ENCODE data around the gene HOXA1. TPM values are rescaled to one million over a fixed set of nuclear protein-coding genes. Genes with fewer than 3 reads are reported as not detected.

The HOXA1 gene
- total RNA-seq, 2 experiments from 2014 or later = 0.14 to 0.22 TPM

GRCh38 chr7:27112955-27113949 lies 17.5 kb upstream of the HOXA1 start:
- TF ChIP-seq CTCF (IDR thresholded peaks at IDR 0.05) = no peak
- DNase-seq (no peak), ATAC-seq (ENCODE audit: poor library complexity) (no peak)
- Histone ChIP-seq H3K36me3 (ENCODE audit: insufficient read depth, low read length) (no peaks in the 10 kb centered on the region), H3K9me3 (ENCODE audit: control insufficient read depth in 1 of 2, insufficient read depth in 1 of 2, low read length in 2 of 2) (peaks cover 0 to 18% of the 10 kb centered on the region in 2 experiments), H3K4me3 (ENCODE audit: low read length) (no peak overlapping the region), H3K27ac (ENCODE audit: low read depth in 1 of 2, low read length in 2 of 2) (no peak overlapping the region), H3K4me1 (ENCODE audit: insufficient read depth, low read length) (no peaks in the 10 kb centered on the region), H3K27me3 (ENCODE audit: control insufficient read depth in 1 of 2, insufficient read depth in 2 of 2, low read length in 2 of 2) (peaks cover 5% of the 10 kb centered on the region in 2 experiments)
- Mint-ChIP-seq H3K27ac (no peak overlapping the region), H3K27me3 (peaks cover 36% of the 10 kb centered on the region), H3K36me3 (ENCODE audit: low read depth) (no peaks in the 10 kb centered on the region), H3K4me3 (no peak overlapping the region), H3K9me3 (no peaks in the 10 kb centered on the region), H3K4me1 (ENCODE audit: low read depth) (no peaks in the 10 kb centered on the region)
- ChIA-PET CTCF (no interaction called here), POLR2A (no interaction called here)
- intact Hi-C loops (cut with DNase I, micrococcal nuclease) = no loop called here

DNA sequence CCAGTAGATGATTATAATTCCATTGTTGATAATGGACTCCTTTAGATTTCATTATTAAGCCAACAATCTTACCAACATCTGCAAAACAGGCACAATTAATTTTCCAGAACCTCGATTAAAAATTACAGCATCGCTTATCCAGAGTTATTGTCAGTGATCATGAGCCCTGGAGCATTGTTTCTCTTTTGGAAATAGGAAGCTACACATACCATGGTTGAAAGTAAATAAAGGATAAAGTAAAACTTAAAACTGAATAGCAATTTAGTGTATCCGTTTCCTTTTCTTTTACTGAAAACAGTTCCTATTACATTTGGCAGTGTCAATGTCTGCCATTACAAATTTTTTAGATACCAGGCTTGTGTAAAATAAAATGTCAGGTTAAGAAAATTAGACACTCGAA lies 16.6 kb upstream of the HOXA1 start:
- CTCF ChIA-PET = no interaction called here
- Mint-ChIP-seq H3K27me3 (peaks cover 36% of the 10 kb centered on the region), H3K27ac (no peak overlapping the region), H3K4me3 (no peak overlapping the region), H3K36me3 (ENCODE audit: low read depth) (no peaks in the 10 kb centered on the region), H3K4me1 (ENCODE audit: low read depth) (no peaks in the 10 kb centered on the region), H3K9me3 (no peaks in the 10 kb centered on the region)
- ATAC-seq (ENCODE audit: poor library complexity) (no peak), DNase-seq (no peak)
- Histone ChIP-seq H3K27ac (ENCODE audit: low read depth in 1 of 2, low read length in 2 of 2) (no peak overlapping the region), H3K4me3 (ENCODE audit: low read length) (no peak overlapping the region), H3K27me3 (ENCODE audit: control insufficient read depth in 1 of 2, insufficient read depth in 2 of 2, low read length in 2 of 2) (peaks cover 3 to 5% of the 10 kb centered on the region in 2 experiments), H3K4me1 (ENCODE audit: insufficient read depth, low read length) (no peaks in the 10 kb centered on the region), H3K9me3 (ENCODE audit: control insufficient read depth in 1 of 2, insufficient read depth in 1 of 2, low read length in 2 of 2) (peaks cover 0 to 18% of the 10 kb centered on the region in 2 experiments), H3K36me3 (ENCODE audit: insufficient read depth, low read length) (no peaks in the 10 kb centered on the region)
- TF ChIP-seq CTCF (IDR thresholded peaks at IDR 0.05) = no peak
- intact Hi-C loops (cut with DNase I, micrococcal nuclease) = no loop called here
- POLR2A ChIA-PET = no interaction called here

DNA sequence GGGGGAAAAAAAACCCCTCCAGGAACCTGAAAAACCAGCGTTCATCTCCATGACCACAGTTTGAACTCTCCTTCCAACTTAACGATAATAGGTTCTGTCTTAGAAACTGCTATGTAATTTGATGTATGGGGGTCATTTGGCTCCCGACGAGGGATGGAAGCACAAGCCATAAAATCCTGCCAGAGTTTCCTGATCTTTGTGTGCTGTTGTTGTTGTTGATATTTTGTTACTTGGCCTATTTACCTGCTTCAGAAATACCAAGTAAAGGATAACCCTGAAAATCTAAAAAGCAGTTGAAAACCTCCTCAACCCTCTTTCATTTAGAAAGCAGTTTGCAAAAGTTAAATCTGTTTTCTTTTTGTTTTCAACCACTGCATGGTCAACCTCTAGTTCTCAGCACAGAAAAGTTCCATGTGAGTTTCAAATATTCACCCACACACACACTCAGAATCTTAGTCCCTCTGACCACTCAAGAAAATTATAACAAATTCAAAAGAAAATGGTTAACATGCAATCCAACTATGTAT lies 16.0 kb upstream of the HOXA1 start:
- no peaks in the 10 kb centered on the region for H3K36me3 ChIP-seq (ENCODE audit: insufficient read depth, low read length)
- POLR2A ChIA-PET = no interaction called here
- intact Hi-C loops (cut with DNase I, micrococcal nuclease) = no loop called here

More for the DNA sequence above, 16.0 kb upstream of the HOXA1 start:
- Mint-ChIP-seq H3K4me3 (no peak overlapping the region), H3K27ac (no peak overlapping the region), H3K27me3 (peaks cover 36% of the 10 kb centered on the region), H3K36me3 (ENCODE audit: low read depth) (no peaks in the 10 kb centered on the region), H3K4me1 (ENCODE audit: low read depth) (no peaks in the 10 kb centered on the region), H3K9me3 (no peaks in the 10 kb centered on the region)
- no peaks in the 10 kb centered on the region for H3K4me1 ChIP-seq (ENCODE audit: insufficient read depth, low read length)
- no peak overlapping the region for H3K4me3 ChIP-seq (ENCODE audit: low read length)
- DNase-seq = no peak
- H3K27ac ChIP-seq (ENCODE audit: low read depth in 1 of 2, low read length in 2 of 2) = no peak overlapping the region
- no peak for TF ChIP-seq CTCF (IDR thresholded peaks at IDR 0.05)
- CTCF ChIA-PET = no interaction called here
- ATAC-seq (ENCODE audit: poor library complexity) = no peak
- peaks cover 0 to 18% of the 10 kb centered on the region in 2 experiments for H3K9me3 ChIP-seq (ENCODE audit: control insufficient read depth in 1 of 2, insufficient read depth in 1 of 2, low read length in 2 of 2)
- peaks cover 3 to 5% of the 10 kb centered on the region in 2 experiments for H3K27me3 ChIP-seq (ENCODE audit: control insufficient read depth in 1 of 2, insufficient read depth in 2 of 2, low read length in 2 of 2)
